Upper lobe of left lung (tissue), 4 donors: ENCODE results near the gene NT5C1A.

Source experiments
- EP300 ChIP-seq, 4 donors: sonication (generic); formaldehyde crosslinking; IDR thresholded peaks; one replicate each; pipeline ENCODE4 v1.5.1; 2017; ENCODE audit warnings: antibody characterized with exemption in 4 of 4, control low read depth in 2 of 4
- POLR2A ChIP-seq, 4 donors: fragments of 450-650 bp; IDR thresholded peaks; one replicate each; pipeline ENCODE4 v1.5.1; 2016 to 2017; ENCODE audit warnings: antibody characterized with exemption in 4 of 4, mild to moderate bottlenecking in 2 of 4
- POLR2AphosphoS5 ChIP-seq, 2 donors: sonication (generic); formaldehyde crosslinking; IDR thresholded peaks; one replicate each; pipeline ENCODE4 v1.5.1; 2017; ENCODE audit warnings: antibody characterized with exemption in 2 of 2
- TF ChIP-seq, protein P1 (sequence below), 6 experiments: fragments of 450-650 bp in 4 of 6; fragments of 200-600 bp in 2 of 6; sonication (generic) in 2 of 6; IDR thresholded peaks; one replicate each; pipeline ENCODE4 v1.5.1; 2016 to 2019; ENCODE audit warnings: antibody characterized with exemption in 6 of 6

DNA sequence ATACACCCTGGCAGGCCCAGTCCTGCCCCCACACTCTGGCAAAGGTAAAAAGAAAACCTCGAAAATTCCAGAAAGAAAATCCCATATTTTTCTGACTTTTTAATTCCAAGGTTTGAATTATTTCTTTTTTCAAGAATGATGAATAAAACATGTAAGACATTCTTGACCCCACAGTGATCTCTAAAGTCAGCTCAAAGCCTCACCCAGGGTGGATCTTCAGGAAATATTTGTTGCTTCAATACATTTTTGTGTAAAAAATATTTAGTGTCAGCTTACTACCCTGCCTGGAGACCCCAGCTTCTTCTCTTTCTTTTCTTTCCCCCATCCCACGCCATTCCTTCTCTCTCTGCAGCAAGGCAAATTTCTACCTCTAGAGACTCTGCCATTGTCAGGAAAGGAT lies 7.0 kb upstream of the NT5C1A start:
- TF ChIP-seq, protein P1, sequence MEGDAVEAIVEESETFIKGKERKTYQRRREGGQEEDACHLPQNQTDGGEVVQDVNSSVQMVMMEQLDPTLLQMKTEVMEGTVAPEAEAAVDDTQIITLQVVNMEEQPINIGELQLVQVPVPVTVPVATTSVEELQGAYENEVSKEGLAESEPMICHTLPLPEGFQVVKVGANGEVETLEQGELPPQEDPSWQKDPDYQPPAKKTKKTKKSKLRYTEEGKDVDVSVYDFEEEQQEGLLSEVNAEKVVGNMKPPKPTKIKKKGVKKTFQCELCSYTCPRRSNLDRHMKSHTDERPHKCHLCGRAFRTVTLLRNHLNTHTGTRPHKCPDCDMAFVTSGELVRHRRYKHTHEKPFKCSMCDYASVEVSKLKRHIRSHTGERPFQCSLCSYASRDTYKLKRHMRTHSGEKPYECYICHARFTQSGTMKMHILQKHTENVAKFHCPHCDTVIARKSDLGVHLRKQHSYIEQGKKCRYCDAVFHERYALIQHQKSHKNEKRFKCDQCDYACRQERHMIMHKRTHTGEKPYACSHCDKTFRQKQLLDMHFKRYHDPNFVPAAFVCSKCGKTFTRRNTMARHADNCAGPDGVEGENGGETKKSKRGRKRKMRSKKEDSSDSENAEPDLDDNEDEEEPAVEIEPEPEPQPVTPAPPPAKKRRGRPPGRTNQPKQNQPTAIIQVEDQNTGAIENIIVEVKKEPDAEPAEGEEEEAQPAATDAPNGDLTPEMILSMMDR (IDR thresholded peaks at IDR 0.05): no peak
- no peak for TF ChIP-seq POLR2AphosphoS5 (IDR thresholded peaks at IDR 0.05)
- TF ChIP-seq EP300 (IDR thresholded peaks at IDR 0.05): no peak
- TF ChIP-seq POLR2A (IDR thresholded peaks at IDR 0.05): no peak
